ENCODE measurements around the gene TMTC2. TPM values are rescaled to one million over a fixed set of nuclear protein-coding genes. Genes with fewer than 3 reads are reported as not detected.

Gene TMTC2
- total RNA-seq, 1 donor from 2014 or later, result 3.6 TPM

- no peak for TF ChIP-seq CTCF (IDR thresholded peaks at IDR 0.05; ENCODE audit: unreplicated experiment)
- Mint-ChIP-seq H3K36me3 (ENCODE audit: low read depth, unreplicated experiment) (no peaks in the 10 kb centered on the region), H3K4me3 (ENCODE audit: unreplicated experiment) (no peak overlapping the region), H3K27ac (ENCODE audit: unreplicated experiment) (no peak overlapping the region), H3K27me3 (ENCODE audit: unreplicated experiment) (no peaks in the 10 kb centered on the region), H3K4me1 (ENCODE audit: unreplicated experiment) (peaks cover 8% of the 10 kb centered on the region), H3K9me3 (ENCODE audit: unreplicated experiment) (no peaks in the 10 kb centered on the region)
- no peak for DNase-seq (ENCODE audit: low spot score)
Measured at GRCh38 chr12:82862069-82862841, 175.5 kb downstream of the TMTC2 start.

GRCh38 chr12:82862876-82863649 is 176.4 kb downstream of the TMTC2 start:
- Mint-ChIP-seq H3K27ac (ENCODE audit: unreplicated experiment) (no peak overlapping the region), H3K9me3 (ENCODE audit: unreplicated experiment) (no peaks in the 10 kb centered on the region), H3K4me3 (ENCODE audit: unreplicated experiment) (no peak overlapping the region), H3K27me3 (ENCODE audit: unreplicated experiment) (no peaks in the 10 kb centered on the region), H3K36me3 (ENCODE audit: low read depth, unreplicated experiment) (no peaks in the 10 kb centered on the region), H3K4me1 (ENCODE audit: unreplicated experiment) (peaks cover 2% of the 10 kb centered on the region)
- no peak for DNase-seq (ENCODE audit: low spot score)
- no peak for TF ChIP-seq CTCF (IDR thresholded peaks at IDR 0.05; ENCODE audit: unreplicated experiment)

GRCh38 chr12:82866227-82866775 is 179.6 kb downstream of the TMTC2 start:
- Mint-ChIP-seq H3K9me3 (ENCODE audit: unreplicated experiment) (no peaks in the 10 kb centered on the region), H3K27me3 (ENCODE audit: unreplicated experiment) (no peaks in the 10 kb centered on the region), H3K4me3 (ENCODE audit: unreplicated experiment) (no peak overlapping the region), H3K27ac (ENCODE audit: unreplicated experiment) (no peak overlapping the region), H3K36me3 (ENCODE audit: low read depth, unreplicated experiment) (no peaks in the 10 kb centered on the region), H3K4me1 (ENCODE audit: unreplicated experiment) (no peaks in the 10 kb centered on the region)
- TF ChIP-seq CTCF (IDR thresholded peaks at IDR 0.05; ENCODE audit: unreplicated experiment), result no peak
- no peak for DNase-seq (ENCODE audit: low spot score)

GRCh38 chr12:82866946-82867345 is 180.2 kb downstream of the TMTC2 start:
- Mint-ChIP-seq H3K27ac (ENCODE audit: unreplicated experiment) (no peak overlapping the region), H3K4me3 (ENCODE audit: unreplicated experiment) (no peak overlapping the region), H3K9me3 (ENCODE audit: unreplicated experiment) (no peaks in the 10 kb centered on the region), H3K4me1 (ENCODE audit: unreplicated experiment) (no peaks in the 10 kb centered on the region), H3K36me3 (ENCODE audit: low read depth, unreplicated experiment) (no peaks in the 10 kb centered on the region), H3K27me3 (ENCODE audit: unreplicated experiment) (no peaks in the 10 kb centered on the region)
- no peak for TF ChIP-seq CTCF (IDR thresholded peaks at IDR 0.05; ENCODE audit: unreplicated experiment)
- no peak for DNase-seq (ENCODE audit: low spot score)
